ENCODE data around the gene GLUD1.
"Not testable (repeated sequence)": the region's sequence is repeated elsewhere in the genome, so short reads cannot be mapped to it uniquely, and the experiment has no call there.

DNA sequence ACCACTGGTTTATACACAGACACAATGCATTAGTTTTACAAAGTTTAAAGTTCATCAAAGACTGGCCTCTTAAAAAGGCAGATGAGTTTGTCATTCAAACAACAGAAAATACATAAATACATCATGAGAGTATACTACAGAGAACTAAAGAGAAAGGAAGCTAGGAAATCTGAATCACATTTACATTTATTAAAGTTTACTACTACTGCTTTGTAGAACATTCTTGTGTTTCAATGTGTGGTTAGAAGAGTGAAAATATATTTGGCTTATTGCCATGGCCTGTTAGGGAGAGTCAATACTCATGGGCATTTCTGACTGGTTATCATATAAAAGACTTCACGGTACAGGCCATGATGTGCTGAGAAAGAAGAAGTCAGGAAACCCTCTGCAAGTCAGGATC lies 87.5 kb downstream of the GLUD1 start:
- TF ChIP-seq CTCF, POLR2A, POLR2AphosphoS5 (IDR thresholded peaks at IDR 0.05): not testable (repeated sequence)
